Esophagus muscularis mucosa (tissue), 4 donors: ENCODE data around the gene ELAPOR1. TPM values are rescaled to one million over a fixed set of nuclear protein-coding genes. Genes with fewer than 3 reads are reported as not detected.

Experiments used
- DNase-seq: peaks from one replicate; pipeline ENCODE4 v3.0.0-alpha.2; 2017; ENCODE audit errors: extremely low spot score
- H3K27ac ChIP-seq, 4 donors: fragments of 200-600 bp; sonication (generic); replicated peaks in 1 of 4; 1 replicate in 3 of 4; 2 replicates in 1 of 4; pipeline ENCODE4 v1.5.1; 2016 to 2019; ENCODE audit warnings: mild to moderate bottlenecking in 1 of 4
- H3K27me3 ChIP-seq, 4 donors: fragments of 200-600 bp; sonication (generic); one replicate each; pipeline versions ENCODE4 v1.5.1 to v1.6.0; 2016 to 2019
- H3K36me3 ChIP-seq, 4 donors: fragments of 200-600 bp; sonication (generic); one replicate each; pipeline ENCODE4 v1.5.1; 2016 to 2019
- H3K4me1 ChIP-seq, 4 donors: fragments of 200-600 bp; sonication (generic); one replicate each; pipeline ENCODE4 v1.5.1; 2016 to 2019
- H3K4me3 ChIP-seq, 4 donors: fragments of 200-600 bp; sonication (generic); 1 replicate in 2 of 4; 2 replicates in 2 of 4; pipeline ENCODE4 v1.5.1; 2016 to 2019; ENCODE audit warnings: mild to moderate bottlenecking in 4 of 4, moderate library complexity in 1 of 4
- H3K9me3 ChIP-seq, 4 donors: fragments of 200-600 bp; sonication (generic); 1 replicate in 3 of 4; 2 replicates in 1 of 4; pipeline ENCODE4 v1.5.1; 2016 to 2019
- CTCF ChIP-seq, 3 experiments: fragments of 200-600 bp in 2 of 3; fragments of 450-650 bp in 1 of 3; sonication (generic) in 2 of 3; IDR thresholded peaks; one replicate each; pipeline ENCODE4 v1.5.1; 2017 to 2019; ENCODE audit warnings: antibody characterized with exemption in 3 of 3, mild to moderate bottlenecking in 2 of 3, moderate library complexity in 1 of 3
- EP300 ChIP-seq: sonication (generic); formaldehyde crosslinking; IDR thresholded peaks from one replicate; pipeline ENCODE4 v1.6.1; 2017; ENCODE audit warnings: antibody characterized with exemption
- POLR2A ChIP-seq: fragments of 450-650 bp; IDR thresholded peaks from one replicate; pipeline ENCODE4 v1.6.1; 2017; ENCODE audit warnings: antibody characterized with exemption, moderate library complexity, mild to moderate bottlenecking, low read depth
- POLR2AphosphoS5 ChIP-seq, 2 donors: sonication (generic); formaldehyde crosslinking; IDR thresholded peaks; one replicate each; pipeline ENCODE4 v1.6.1; 2017; ENCODE audit warnings: antibody characterized with exemption in 2 of 2
- WGBS: methylation state at CpG from one replicate; pipeline ENCODE4 v1.1.5; 2018; 5-methylcytosine and 5-hydroxymethylcytosine counted together
- intact Hi-C: fragments of 100-400 bp; cut with DNase I; formaldehyde crosslinking; loops from one replicate; pipeline ENCODE4 v1.15.1; 2023
- small RNA-seq, 3 donors: library from RNA; depleted of rRNA; stranded (forward); fragments of <200 nt; gene quantifications; one replicate each; pipeline ENCODE3, GENCODE V24; 2016
- total RNA-seq, 4 donors: library from RNA; depleted of rRNA; stranded (reverse); fragments of >200 nt; gene quantifications; one replicate each; pipeline versions ENCODE4 v1.1.0 to v1.2.1, GENCODE V29; 2016

ELAPOR1 gene
- total RNA-seq, 4 donors from 2014 or later: 0.34 to 0.83 (median 0.52) TPM; not detected in 1

GRCh38 chr1:109161858-109162606 lies 48.1 kb downstream of the ELAPOR1 start:
- Histone ChIP-seq H3K4me1 (peaks cover 7 to 16% (median 15%) of the 10 kb centered on the region in 4 donors), H3K27me3 (no peaks in the 10 kb centered on the region), H3K36me3 (no peaks in the 10 kb centered on the region), H3K27ac (peak overlapping the region; percentile 11 to 44 (median 22)), H3K4me3 (peak overlapping the region in 1 of 4 donors; percentile 11), H3K9me3 (no peaks in the 10 kb centered on the region)
- DNase-seq: no peak
- WGBS: 23% methylated on average over 5 of the region's 12 CpGs
- intact Hi-C loops: no loop called here
- TF ChIP-seq POLR2A (no peak), CTCF (IDR thresholded peaks at IDR 0.05) (no peak), EP300 (no peak), POLR2AphosphoS5 (IDR thresholded peaks at IDR 0.05) (peak in 1 of 2 donors; percentile 9)

- Histone ChIP-seq H3K9me3 (no peaks in the 10 kb centered on the region), H3K36me3 (no peaks in the 10 kb centered on the region), H3K27me3 (no peaks in the 10 kb centered on the region), H3K4me1 (peaks cover 7 to 16% (median 15%) of the 10 kb centered on the region in 4 donors), H3K27ac (peak overlapping the region in 3 of 4 donors; percentile 1 to 21 (median 11)), H3K4me3 (no peak overlapping the region)
- no peak for DNase-seq
- TF ChIP-seq EP300 (no peak), POLR2AphosphoS5 (IDR thresholded peaks at IDR 0.05) (no peak), CTCF (IDR thresholded peaks at IDR 0.05) (no peak), POLR2A (no peak)
- intact Hi-C loops: no loop called here
These were observed 48.7 kb downstream of the ELAPOR1 start for GRCh38 chr1:109162626-109163025.

GRCh38 chr1:109163551-109163950 lies 49.6 kb downstream of the ELAPOR1 start:
- intact Hi-C loops: no loop called here
- H3K36me3 ChIP-seq: no peaks in the 10 kb centered on the region
- H3K27me3 ChIP-seq: no peaks in the 10 kb centered on the region
- DNase-seq: no peak
- H3K27ac ChIP-seq: no peak overlapping the region
- no peaks in the 10 kb centered on the region for H3K9me3 ChIP-seq
- TF ChIP-seq POLR2AphosphoS5 (IDR thresholded peaks at IDR 0.05) (no peak), POLR2A (no peak), EP300 (no peak), CTCF (IDR thresholded peaks at IDR 0.05) (no peak)
- H3K4me3 ChIP-seq: no peak overlapping the region
- H3K4me1 ChIP-seq: peaks cover 7 to 16% (median 15%) of the 10 kb centered on the region in 4 donors

Small RNA genes within 50 kb of the gene (small RNA-seq; reads per million reads assigned to genes)
- 0 reads per million in 3 donors for gene AL356488.2

Other genes with a start within 250 kb of the ELAPOR1 start
- gene GPSM2, start 237.1 kb upstream of the ELAPOR1 start, total RNA-seq: 100 to 1,000 TPM in 2 of 4 donors, 10 to 100 TPM in 2; 59.8 to 105 (median 90.9) TPM
- 10 to 100 TPM; 16.6 to 32.4 (median 25.9) TPM for gene CLCC1, start 150.6 kb upstream of the ELAPOR1 start, total RNA-seq
- gene WDR47, start 72.0 kb upstream of the ELAPOR1 start, total RNA-seq: 10 to 100 TPM; 16.1 to 27.3 (median 18.1) TPM
- 10 to 100 TPM; 41.6 to 71.0 (median 51.8) TPM for gene TAF13, start 38.1 kb upstream of the ELAPOR1 start, total RNA-seq
- 10 to 100 TPM; 24.9 to 35.3 (median 27.5) TPM for gene TMEM167B, start 23.4 kb upstream of the ELAPOR1 start, total RNA-seq
- gene SARS1, start 99.8 kb downstream of the ELAPOR1 start, total RNA-seq: 100 to 1,000 TPM; 125 to 180 (median 144) TPM
- gene CELSR2, start 135.4 kb downstream of the ELAPOR1 start, total RNA-seq: 10 to 100 TPM in 2 of 4 donors, 1 to 10 TPM in 2; 7.8 to 20.4 (median 10.5) TPM
- 10 to 100 TPM in 1 of 4 donors, 1 to 10 TPM in 3; 5.3 to 12.5 (median 6.4) TPM for gene PSRC1, start 169.0 kb downstream of the ELAPOR1 start, total RNA-seq
- gene MYBPHL, start 192.9 kb downstream of the ELAPOR1 start, total RNA-seq: not detected